Gastroesophageal sphincter (tissue), 4 donors: ENCODE measurements around the gene ATG7. TPM values are rescaled to one million over a fixed set of nuclear protein-coding genes. Genes with fewer than 3 reads are reported as not detected.

Experiments used
- ATAC-seq: fragments of 150-250 bp; one replicate; pipeline ENCODE4 v1.9.1; 2016; ENCODE audit warnings: mild to moderate bottlenecking, moderate library complexity
- H3K27ac ChIP-seq, 4 donors: fragments of 200-600 bp; sonication (generic) in 3 of 4; 1 replicate in 3 of 4; 2 replicates in 1 of 4; pipeline ENCODE4 v1.5.1; 2016 to 2019
- H3K27me3 ChIP-seq: fragments of 200-600 bp; sonication (generic); one replicate; pipeline ENCODE4 v1.5.1; 2019
- H3K36me3 ChIP-seq, 2 donors: fragments of 200-600 bp; sonication (generic); one replicate each; pipeline ENCODE4 v1.5.1; 2019; ENCODE audit warnings: control low read depth in 1 of 2
- H3K4me1 ChIP-seq, 3 donors: fragments of 200-600 bp; sonication (generic); 1 replicate in 2 of 3; 2 replicates in 1 of 3; pipeline ENCODE4 v1.5.1; 2016 to 2019; ENCODE audit warnings: control low read depth in 2 of 3
- H3K4me3 ChIP-seq, 2 donors: fragments of 200-600 bp; sonication (generic); one replicate each; pipeline ENCODE4 v1.5.1; 2019; ENCODE audit warnings: mild to moderate bottlenecking in 1 of 2, moderate library complexity in 1 of 2
- H3K9me3 ChIP-seq, 3 donors: fragments of 200-600 bp; sonication (generic); one replicate each; pipeline ENCODE4 v1.5.1; 2017 to 2019; ENCODE audit warnings: control low read depth in 2 of 3
- CTCF ChIP-seq, 4 experiments: fragments of 200-600 bp in 2 of 4; fragments of 450-650 bp in 2 of 4; sonication (generic) in 1 of 4; IDR thresholded peaks; one replicate each; pipeline ENCODE4 v1.5.1; 2017 to 2019; ENCODE audit warnings: antibody characterized with exemption in 4 of 4, mild to moderate bottlenecking in 2 of 4, moderate library complexity in 2 of 4
- EP300 ChIP-seq: sonication (generic); formaldehyde crosslinking; IDR thresholded peaks from one replicate; pipeline ENCODE4 v1.6.1; 2017; ENCODE audit warnings: antibody characterized with exemption, mild to moderate bottlenecking
- POLR2A ChIP-seq, 2 donors: fragments of 450-650 bp; IDR thresholded peaks; one replicate each; pipeline ENCODE4 v1.6.1; 2017; ENCODE audit warnings: antibody characterized with exemption in 2 of 2, mild to moderate bottlenecking in 2 of 2, moderate library complexity in 1 of 2
- POLR2AphosphoS5 ChIP-seq: sonication (generic); formaldehyde crosslinking; IDR thresholded peaks from one replicate; pipeline ENCODE4 v1.6.1; 2017; ENCODE audit warnings: antibody characterized with exemption
- WGBS, 2 donors: methylation state at CpG; one replicate each; pipeline ENCODE4 v1.1.5; 2018; ENCODE audit warnings: low coverage in 1 of 2; 5-methylcytosine and 5-hydroxymethylcytosine counted together
- total RNA-seq, 4 donors: library from RNA; depleted of rRNA; stranded (reverse); fragments of >200 nt; gene quantifications; one replicate each; pipeline ENCODE4 v1.1.0, GENCODE V29; 2016

ATG7 gene
- total RNA-seq, 4 donors from 2014 or later: 28.3 to 64.9 (median 36.5) TPM

- Histone ChIP-seq H3K27me3 (no peaks in the 10 kb centered on the region), H3K4me3 (no peak overlapping the region), H3K9me3 (no peaks in the 10 kb centered on the region), H3K36me3 (no peaks in the 10 kb centered on the region), H3K27ac (peak overlapping the region; percentile 70 to 82 (median 71)), H3K4me1 (peaks cover 12 to 65% (median 23%) of the 10 kb centered on the region in 3 donors)
- TF ChIP-seq POLR2AphosphoS5 (peak; percentile 93), CTCF (IDR thresholded peaks at IDR 0.05) (no peak)
- 23 to 52% methylated on average over 3 of the region's 3 CpGs for WGBS, 2 donors
- ATAC-seq: peak; percentile 76
Measured at GRCh38 chr3:11477407-11477911, 205.3 kb downstream of the ATG7 start.

- peak overlapping the region; percentile 70 to 82 (median 71) for H3K27ac ChIP-seq
Measured at GRCh38 chr3:11478167-11478566, 206.0 kb downstream of the ATG7 start.

GRCh38 chr3:11479221-11479620 is 207.0 kb downstream of the ATG7 start:
- peaks cover 12 to 75% (median 23%) of the 10 kb centered on the region in 3 donors for H3K4me1 ChIP-seq
- H3K4me3 ChIP-seq: no peak overlapping the region
- no peak overlapping the region for H3K27ac ChIP-seq
- no peak for TF ChIP-seq CTCF (IDR thresholded peaks at IDR 0.05)
- TF ChIP-seq POLR2AphosphoS5: no peak
- TF ChIP-seq POLR2A (IDR thresholded peaks at IDR 0.05): no peak
- TF ChIP-seq EP300: no peak
- WGBS, 2 donors: 63 to 94% methylated on average over 3 of the region's 3 CpGs
- no peaks in the 10 kb centered on the region for H3K9me3 ChIP-seq
- no peaks in the 10 kb centered on the region for H3K27me3 ChIP-seq
- no peaks in the 10 kb centered on the region for H3K36me3 ChIP-seq
- no peak for ATAC-seq

More at GRCh38 chr3:11478167-11478566, 206.0 kb downstream of the ATG7 start:
- ATAC-seq: no peak
- WGBS, 2 donors: 66 to 88% methylated on average over 1 to 2 of the region's 2 CpGs
- Histone ChIP-seq H3K4me3 (no peak overlapping the region), H3K36me3 (no peaks in the 10 kb centered on the region), H3K27me3 (no peaks in the 10 kb centered on the region), H3K4me1 (peaks cover 12 to 71% (median 23%) of the 10 kb centered on the region in 3 donors), H3K9me3 (no peaks in the 10 kb centered on the region)
- TF ChIP-seq EP300 (no peak), POLR2A (IDR thresholded peaks at IDR 0.05) (no peak), CTCF (IDR thresholded peaks at IDR 0.05) (no peak), POLR2AphosphoS5 (no peak)

GRCh38 chr3:11480663-11481298 is 208.6 kb downstream of the ATG7 start:
- TF ChIP-seq CTCF (IDR thresholded peaks at IDR 0.05) (no peak), POLR2AphosphoS5 (peak; percentile 83)
- H3K27ac ChIP-seq: peak overlapping the region in 3 of 4 donors; percentile 27 to 74 (median 72)
- peak; percentile 35 for ATAC-seq
- 42 to 49% methylated on average over 4 to 6 of the region's 7 CpGs for WGBS, 2 donors
- H3K9me3 ChIP-seq: no peaks in the 10 kb centered on the region
- no peak overlapping the region for H3K4me3 ChIP-seq
- no peaks in the 10 kb centered on the region for H3K36me3 ChIP-seq
- peaks cover 12 to 75% (median 23%) of the 10 kb centered on the region in 3 donors for H3K4me1 ChIP-seq
- no peaks in the 10 kb centered on the region for H3K27me3 ChIP-seq

- TF ChIP-seq EP300 (no peak), POLR2AphosphoS5 (no peak), POLR2A (IDR thresholded peaks at IDR 0.05) (no peak), CTCF (IDR thresholded peaks at IDR 0.05) (no peak)
- H3K36me3 ChIP-seq: no peaks in the 10 kb centered on the region
- H3K4me1 ChIP-seq: peaks cover 12 to 67% (median 23%) of the 10 kb centered on the region in 3 donors
- H3K4me3 ChIP-seq: no peak overlapping the region
- no peaks in the 10 kb centered on the region for H3K27me3 ChIP-seq
- 21 to 25% methylated on average over 1 to 2 of the region's 3 CpGs for WGBS, 2 donors
- ATAC-seq: no peak
- no peaks in the 10 kb centered on the region for H3K9me3 ChIP-seq
- peak overlapping the region in 3 of 4 donors; percentile 27 to 74 (median 72) for H3K27ac ChIP-seq
Measured at GRCh38 chr3:11481556-11481955, 209.4 kb downstream of the ATG7 start.
